ENCODE data around the gene UCMA. TPM values are rescaled to one million over a fixed set of nuclear protein-coding genes. Genes with fewer than 3 reads are reported as not detected.

Gene UCMA
- total RNA-seq, 4 donors from 2014 or later = 0.69 TPM; not detected in 3

DNA sequence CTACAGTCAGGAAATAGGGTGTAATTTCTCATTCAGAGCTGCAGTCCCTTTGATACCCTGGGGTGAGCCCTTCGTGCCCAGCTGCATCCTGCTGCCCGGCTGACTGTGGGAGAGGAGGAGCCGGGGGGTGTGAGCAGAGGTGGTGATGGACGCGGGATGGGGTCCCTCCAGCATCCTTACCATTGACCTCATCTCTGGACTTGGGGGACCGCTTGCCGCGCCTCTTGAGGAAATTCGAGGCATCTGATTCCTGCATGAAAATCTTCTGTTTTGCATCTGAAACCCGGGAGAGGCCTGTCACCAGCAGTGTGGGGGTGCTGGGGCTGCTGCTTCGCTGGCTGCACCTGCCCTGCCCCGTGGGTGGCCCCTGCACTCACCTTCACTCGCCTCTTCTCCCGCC, 816 bp downstream of the UCMA start:
- no peak overlapping the region for H3K27ac ChIP-seq
- intact Hi-C loops (cut with DNase I; ENCODE audit: low total_unique reads) = no loop called here
- no peak overlapping the region for H3K4me3 ChIP-seq
- H3K4me1 ChIP-seq = no peaks in the 10 kb centered on the region
- DNase-seq = no peak
- H3K9me3 ChIP-seq = no peaks in the 10 kb centered on the region
- TF ChIP-seq CTCF (IDR thresholded peaks at IDR 0.05) (no peak), POLR2A (IDR thresholded peaks at IDR 0.05) (no peak)
- H3K27me3 ChIP-seq = no peaks in the 10 kb centered on the region
- no peaks in the 10 kb centered on the region for H3K36me3 ChIP-seq

- Histone ChIP-seq H3K27me3 (no peaks in the 10 kb centered on the region), H3K4me1 (no peaks in the 10 kb centered on the region), H3K27ac (no peak overlapping the region), H3K4me3 (no peak overlapping the region), H3K9me3 (no peaks in the 10 kb centered on the region), H3K36me3 (no peaks in the 10 kb centered on the region)
- TF ChIP-seq POLR2A (IDR thresholded peaks at IDR 0.05) = no peak
- no peak for TF ChIP-seq CTCF (IDR thresholded peaks at IDR 0.05)
- intact Hi-C loops (cut with DNase I; ENCODE audit: low total_unique reads) = no loop called here
- no peak for DNase-seq
Observed at GRCh38 chr10:13231808-13232207, 2.4 kb downstream of the UCMA start.

GRCh38 chr10:13231190-13231589, 3.0 kb downstream of the UCMA start:
- Histone ChIP-seq H3K9me3 (no peaks in the 10 kb centered on the region), H3K4me3 (no peak overlapping the region), H3K36me3 (no peaks in the 10 kb centered on the region), H3K27ac (no peak overlapping the region), H3K4me1 (no peaks in the 10 kb centered on the region), H3K27me3 (no peaks in the 10 kb centered on the region)
- TF ChIP-seq POLR2A (IDR thresholded peaks at IDR 0.05) (no peak), CTCF (IDR thresholded peaks at IDR 0.05) (no peak)
- no peak for DNase-seq
- intact Hi-C loops (cut with DNase I; ENCODE audit: low total_unique reads) = no loop called here

GRCh38 chr10:13227031-13227430, 7.1 kb downstream of the UCMA start:
- DNase-seq = no peak
- Histone ChIP-seq H3K4me3 (no peak overlapping the region), H3K27me3 (no peaks in the 10 kb centered on the region), H3K9me3 (no peaks in the 10 kb centered on the region), H3K4me1 (no peaks in the 10 kb centered on the region), H3K36me3 (no peaks in the 10 kb centered on the region), H3K27ac (no peak overlapping the region)
- intact Hi-C loops (cut with DNase I; ENCODE audit: low total_unique reads) = no loop called here
- no peak for TF ChIP-seq POLR2A (IDR thresholded peaks at IDR 0.05)
- TF ChIP-seq CTCF (IDR thresholded peaks at IDR 0.05) = no peak

DNA sequence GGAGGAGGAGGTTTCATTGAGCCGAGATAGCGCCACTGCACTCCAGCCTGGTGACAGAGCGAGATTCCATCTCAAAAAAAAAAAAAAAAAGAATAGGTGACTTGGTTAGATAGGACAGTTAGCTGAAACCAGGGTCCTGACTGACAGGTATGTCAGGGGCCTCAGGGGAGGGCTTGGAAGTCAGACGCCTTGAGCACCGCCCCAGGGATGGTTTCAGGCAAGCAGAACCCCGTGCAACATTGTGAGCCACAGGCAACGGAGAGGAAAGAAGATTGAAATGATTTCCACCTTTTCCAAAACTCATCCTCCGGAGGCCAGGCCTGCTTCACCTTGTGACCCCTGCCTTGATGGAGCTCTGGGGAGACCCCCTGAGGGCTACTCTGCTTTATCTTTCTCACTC, 8.6 kb downstream of the UCMA start:
- no peak for DNase-seq
- Histone ChIP-seq H3K4me1 (no peaks in the 10 kb centered on the region), H3K4me3 (no peak overlapping the region), H3K27ac (no peak overlapping the region), H3K9me3 (no peaks in the 10 kb centered on the region), H3K36me3 (no peaks in the 10 kb centered on the region), H3K27me3 (no peaks in the 10 kb centered on the region)
- intact Hi-C loops (cut with DNase I; ENCODE audit: low total_unique reads) = no loop called here
- TF ChIP-seq CTCF (IDR thresholded peaks at IDR 0.05) = no peak
- TF ChIP-seq POLR2A (IDR thresholded peaks at IDR 0.05) = no peak

Measured in uterus (tissue), 4 donors.